ENCODE measurements around the gene CATSPER1. TPM values are rescaled to one million over a fixed set of nuclear protein-coding genes. Genes with fewer than 3 reads are reported as not detected.
"Not testable (repeated sequence)": the region's sequence is repeated elsewhere in the genome, so short reads cannot be mapped to it uniquely, and the experiment has no call there.

The CATSPER1 gene
- total RNA-seq, 2 donors from 2014 or later: 0.26 TPM; not detected in 1

GRCh38 chr11:66010036-66010435 lies 16.2 kb downstream of the CATSPER1 start:
- ATAC-seq; intact Hi-C loops (cut with DNase I); DNase-seq: not testable (repeated sequence)

GRCh38 chr11:66008468-66009101 lies 17.7 kb downstream of the CATSPER1 start:
- no peak for DNase-seq
- no peak for ATAC-seq
- intact Hi-C loops (cut with DNase I): no loop called here

- no peak for ATAC-seq
Measured at GRCh38 chr11:66008095-66008467, 18.2 kb downstream of the CATSPER1 start.

DNA sequence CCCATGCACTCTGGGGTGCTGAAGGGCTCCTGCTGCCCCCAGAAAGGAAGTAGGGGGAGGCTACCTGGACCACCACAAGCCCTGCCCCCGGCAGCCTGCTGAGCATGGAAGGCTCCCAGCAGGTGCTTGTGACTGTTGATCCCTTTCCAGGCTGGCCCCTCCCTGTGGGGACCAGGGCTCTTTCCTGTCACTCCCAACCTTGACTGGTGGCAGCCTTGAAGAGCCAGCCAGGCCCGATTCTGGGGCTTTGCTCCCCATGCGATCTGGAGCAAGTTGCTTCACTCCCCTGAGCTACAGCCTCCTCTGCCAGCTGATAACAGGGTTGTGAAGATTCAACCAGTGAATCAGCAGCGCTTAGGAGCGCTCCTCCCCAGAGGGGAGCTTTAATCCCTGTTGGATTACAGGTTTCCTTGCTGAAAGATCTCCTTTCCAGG lies 19.1 kb downstream of the CATSPER1 start:
- ATAC-seq (peak in 1 of 2 donors; percentile 33), DNase-seq (no peak)
- intact Hi-C loops (cut with DNase I): no loop called here

More at GRCh38 chr11:66008095-66008467, 18.2 kb downstream of the CATSPER1 start:
- intact Hi-C loops (cut with DNase I): no loop called here
- DNase-seq: no peak

GRCh38 chr11:66006891-66007176 lies 19.4 kb downstream of the CATSPER1 start:
- intact Hi-C loops (cut with DNase I): no loop called here
- DNase-seq (no peak), ATAC-seq (no peak)

DNA sequence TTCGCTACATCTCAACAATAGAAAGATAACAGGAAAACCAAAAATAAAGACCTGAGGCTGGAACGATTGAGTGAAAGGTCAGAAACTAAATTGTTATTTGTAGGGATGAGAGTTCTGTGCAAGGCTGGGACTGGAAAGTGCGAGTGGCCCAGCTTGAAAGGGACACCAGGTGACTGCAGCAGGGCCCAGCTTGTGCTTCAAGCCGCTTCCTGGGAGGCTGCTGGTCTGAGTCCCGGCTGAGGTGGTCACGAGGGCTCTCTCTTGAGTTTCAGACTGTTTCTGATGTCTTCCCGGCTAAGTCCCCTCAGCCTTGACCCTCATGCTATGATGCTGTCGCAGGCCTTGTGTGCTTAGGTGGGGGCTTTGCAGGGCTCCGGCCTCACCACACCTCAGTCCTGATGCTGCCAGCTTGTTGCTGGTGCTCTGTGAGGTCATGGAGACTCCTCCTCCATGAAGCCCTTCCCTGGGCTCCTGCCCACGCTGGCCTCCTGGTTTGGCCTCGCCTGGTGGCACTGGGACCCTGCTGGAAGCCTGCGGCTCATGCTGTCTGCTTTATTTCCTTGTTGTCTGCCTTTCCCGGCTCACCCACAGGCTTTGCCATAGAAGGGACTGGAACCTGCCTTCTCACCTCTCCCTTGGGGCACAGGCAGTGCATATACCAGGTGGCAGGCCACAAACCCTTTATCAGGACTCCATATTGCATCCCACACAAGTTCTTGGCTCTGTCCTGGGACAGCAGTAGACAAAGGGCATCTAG lies 20.0 kb downstream of the CATSPER1 start:
- ATAC-seq (no peak), DNase-seq (peak; percentile 2)
- intact Hi-C loops (cut with DNase I): no loop called here

- ATAC-seq (no peak), DNase-seq (no peak)
- intact Hi-C loops (cut with DNase I): no loop called here
Measured at GRCh38 chr11:66004186-66004585, 22.1 kb downstream of the CATSPER1 start.

GRCh38 chr11:66003291-66003690 lies 23.0 kb downstream of the CATSPER1 start:
- intact Hi-C loops (cut with DNase I): no loop called here
- no peak for ATAC-seq
- DNase-seq: no peak

- intact Hi-C loops (cut with DNase I): no loop called here
- DNase-seq (peak; percentile 67), ATAC-seq (peak; percentile 87 to 90)
Measured at GRCh38 chr11:66002648-66003225, 23.5 kb downstream of the CATSPER1 start.

DNA sequence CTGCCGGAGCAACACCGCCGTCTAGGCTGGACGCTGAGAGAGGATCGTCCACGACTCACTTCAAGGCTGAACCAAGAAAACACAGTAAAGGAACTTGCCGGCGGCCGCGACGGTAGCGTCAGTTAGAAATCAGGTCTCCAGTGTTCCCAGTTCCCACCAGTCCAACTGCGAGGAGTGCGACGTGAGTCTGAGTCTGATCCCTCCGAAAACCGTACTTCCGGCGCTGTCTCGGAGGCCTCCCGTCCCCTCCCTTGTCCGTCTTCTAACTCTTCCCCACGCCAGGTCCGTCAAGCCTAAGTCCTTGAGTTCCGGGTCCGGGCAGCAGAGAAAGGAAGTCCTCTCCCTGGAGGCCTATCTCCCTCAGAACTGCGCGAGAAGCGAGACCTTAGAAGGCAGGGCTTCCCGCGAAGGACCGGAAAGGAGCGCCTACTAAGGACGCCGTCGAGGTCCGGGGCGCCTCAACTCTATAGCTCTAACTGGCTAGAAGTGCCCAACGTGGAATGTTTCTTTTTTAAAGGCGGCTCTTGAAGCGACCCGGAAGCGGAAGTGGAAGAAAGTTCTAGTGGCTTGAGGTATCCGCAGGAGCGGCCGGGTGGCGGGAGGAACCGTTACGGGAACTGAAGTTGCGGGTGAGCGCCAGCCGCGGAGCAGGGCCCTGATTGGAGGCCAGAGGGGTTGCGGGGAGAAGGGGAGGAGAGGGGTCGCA lies 24.2 kb downstream of the CATSPER1 start, which contains the start of the genes BANF1 and EIF1AD:
Gene BANF1 (plus strand): TSS at position 562 of the 706 bp plus-strand sequence. CDS start 748 bp downstream, outside the sequence.
Gene EIF1AD (minus strand): TSS at position 216 of the 706 bp plus-strand sequence. CDS start 1,768 bp downstream, outside the sequence.
- DNase-seq (peak; percentile 93), ATAC-seq (peak; percentile 92 to 93)
- intact Hi-C loops (cut with DNase I): no loop called here

GRCh38 chr11:65997286-65997685 lies 29.0 kb downstream of the CATSPER1 start:
- intact Hi-C loops (cut with DNase I): no loop called here

DNA sequence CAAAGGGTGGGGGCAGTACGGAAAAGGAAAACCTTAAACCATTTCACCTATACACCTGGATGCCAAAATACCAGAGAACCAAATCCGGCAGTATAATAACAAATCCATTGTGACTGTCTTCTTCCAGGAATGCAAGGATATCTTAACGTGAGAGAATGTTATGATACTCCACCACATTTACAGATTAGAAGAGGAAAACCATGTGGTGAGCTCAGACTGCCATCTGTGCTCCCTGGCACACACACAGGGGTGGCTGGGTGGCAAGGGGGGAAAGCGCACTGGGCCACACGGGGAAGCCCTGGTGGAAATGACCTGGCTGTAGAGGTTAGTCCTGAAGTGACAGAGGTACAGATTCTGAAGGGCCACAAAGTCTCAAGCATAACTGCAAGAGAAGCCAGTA lies 34.2 kb downstream of the CATSPER1 start:
- DNase-seq: no peak
- intact Hi-C loops (cut with DNase I): no loop called here
- ATAC-seq: no peak

More at GRCh38 chr11:65997286-65997685, 29.0 kb downstream of the CATSPER1 start:
- ATAC-seq (no peak), DNase-seq (no peak)

GRCh38 chr11:65988791-65989592 lies 37.3 kb downstream of the CATSPER1 start:
- peak; percentile 89 for DNase-seq
- intact Hi-C loops (cut with DNase I): loop anchor here (2.0 to 10.0 kb wide), 5 partner anchors 104 to 284 kb away; no protein-coding TSS in a partner anchor
- ATAC-seq: peak; percentile 98 to 99

DNA sequence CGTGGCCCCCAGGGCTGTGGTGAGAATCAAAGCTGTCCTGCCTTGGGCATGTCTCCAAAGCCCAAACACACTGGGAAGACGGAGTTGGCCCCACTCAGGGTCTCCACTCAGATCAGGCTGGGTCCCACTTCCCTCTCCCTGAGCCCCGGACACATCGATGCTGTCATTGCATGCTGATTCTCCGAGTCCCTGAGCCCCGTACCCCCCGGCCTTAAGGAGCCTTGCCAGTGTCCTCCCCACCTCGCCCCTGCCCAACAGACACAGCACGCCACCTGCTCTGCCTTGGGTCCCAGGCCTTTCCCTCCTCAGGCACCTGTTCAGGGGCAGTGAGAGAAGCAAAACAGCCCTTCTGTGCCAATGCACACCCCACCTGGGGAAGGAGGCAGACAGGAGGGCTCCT lies 38.9 kb downstream of the CATSPER1 start:
- no peak for ATAC-seq
- peak; percentile 13 for DNase-seq
- intact Hi-C loops (cut with DNase I): loop anchor here (5.0 to 10.0 kb wide), 4 partner anchors 105 to 283 kb away; no protein-coding TSS in a partner anchor

DNA sequence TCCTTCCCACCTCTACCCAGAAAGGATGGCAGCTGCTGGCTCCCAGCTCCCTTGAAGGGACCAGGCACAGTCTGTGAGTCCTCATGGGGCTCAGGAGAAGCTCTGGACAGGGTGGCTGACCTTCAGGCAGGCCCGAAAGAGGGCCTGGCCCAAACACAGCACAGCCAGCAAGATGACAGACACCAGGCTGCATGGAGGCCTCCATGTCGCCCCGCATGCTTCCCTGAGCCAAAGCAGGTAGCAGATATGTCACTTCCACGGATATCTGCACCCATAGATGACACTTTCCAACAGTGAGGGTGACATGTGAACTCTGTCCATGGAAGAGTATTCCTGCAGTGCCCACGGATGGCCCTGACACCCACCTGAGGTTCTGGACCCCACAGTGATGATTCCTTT lies 42.7 kb downstream of the CATSPER1 start:
- ATAC-seq: no peak
- intact Hi-C loops (cut with DNase I): loop anchor here (10.0 kb wide), 2 partner anchors 209 to 279 kb away; no protein-coding TSS in a partner anchor
- no peak for DNase-seq

- intact Hi-C loops (cut with DNase I): loop anchor here (10.0 kb wide), 2 partner anchors 208 to 278 kb away; no protein-coding TSS in a partner anchor
- DNase-seq: no peak
- no peak for ATAC-seq
Measured at GRCh38 chr11:65982824-65983588, 43.3 kb downstream of the CATSPER1 start.

DNA sequence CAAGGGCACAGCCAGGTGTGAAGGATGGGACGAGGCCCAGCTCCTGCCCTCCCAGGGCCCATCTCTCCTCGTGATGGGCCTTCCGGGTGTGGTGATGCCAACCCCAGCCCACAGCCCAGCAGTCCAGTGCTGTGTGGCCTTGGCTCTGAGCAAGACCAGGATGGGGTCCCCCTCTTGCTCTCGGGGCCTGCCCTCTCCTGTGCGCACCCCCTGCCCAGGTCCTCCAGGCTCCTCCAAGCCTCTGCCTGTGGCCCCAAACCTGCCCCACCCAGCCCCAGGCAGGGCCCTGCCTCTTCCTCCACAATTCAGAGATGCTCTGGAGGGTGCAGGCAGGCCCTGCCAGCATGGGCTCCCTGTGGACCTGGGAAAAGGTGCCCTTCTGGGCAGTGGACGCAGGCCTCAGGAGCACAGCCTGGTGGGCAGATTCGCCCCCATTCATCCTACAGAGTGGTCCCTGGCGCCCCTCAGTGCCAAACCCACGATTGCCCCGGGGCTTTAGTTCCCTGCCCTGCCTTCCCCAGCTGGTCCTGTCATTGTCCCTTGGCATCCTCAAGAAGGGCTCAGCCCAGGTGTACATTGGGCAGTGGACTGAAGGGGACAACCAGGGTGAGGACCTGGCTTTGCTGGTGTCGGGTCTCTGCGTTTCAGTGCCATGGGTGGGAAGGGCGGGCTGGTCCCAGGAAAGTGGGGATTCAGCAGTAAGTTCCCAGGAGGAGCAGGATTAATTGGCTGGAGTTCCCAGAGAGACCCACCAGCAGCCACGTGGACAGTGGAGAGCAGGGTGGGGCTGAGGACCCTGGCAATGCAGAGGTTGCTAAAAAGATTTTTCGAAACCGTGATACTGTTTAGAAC lies 44.1 kb downstream of the CATSPER1 start:
- DNase-seq: no peak
- peak in 1 of 2 donors; percentile 12 for ATAC-seq

More for the DNA sequence above, 44.1 kb downstream of the CATSPER1 start:
- intact Hi-C loops (cut with DNase I): loop anchor here (10.0 kb wide), 2 partner anchors 207 to 277 kb away; no protein-coding TSS in a partner anchor

Measured in left cardiac atrium (tissue), 4 donors.